ENCODE results near the gene PAPSS1. TPM values are rescaled to one million over a fixed set of nuclear protein-coding genes. Genes with fewer than 3 reads are reported as not detected.

PAPSS1 gene
- total and polyA plus RNA-seq, 2 of the 8 experiments (the other 6 are each of a cell fraction or from before 2014, with no cell fraction given), result 79.2 to 98.5 TPM

GRCh38 chr4:107744532-107744931, 24.5 kb upstream of the PAPSS1 start (continued):
- no peak for TF ChIP-seq CHD7 (IDR thresholded peaks at IDR 0.05; ENCODE audit: insufficient replicate concordance, low read length)
- TF ChIP-seq TEAD4 (IDR thresholded peaks at IDR 0.05; ENCODE audit: low read depth, low read length), result no peak
- no peak for TF ChIP-seq SAP30 (IDR thresholded peaks at IDR 0.05; ENCODE audit: insufficient read depth, insufficient replicate concordance, low read length)
- no peak for TF ChIP-seq CBX8 (IDR thresholded peaks at IDR 0.05; ENCODE audit: borderline replicate concordance, low read depth, low read length)
- no peak for TF ChIP-seq RFX5 (IDR thresholded peaks at IDR 0.05; ENCODE audit: borderline replicate concordance, low read depth, low read length)
- no peak for TF ChIP-seq CEBPB (IDR thresholded peaks at IDR 0.05; ENCODE audit: low read depth, low read length)

Measured in H1 (cell line).